Epidermal melanocyte (primary cell): Measurements from ENCODE around the gene SHB.

Experiments
- DNase-seq: peaks from one replicate; pipeline ENCODE4 v3.0.0; 2011; ENCODE audit warnings: low spot score; ENCODE audit not compliant: insufficient read length

The SHB gene

DNA sequence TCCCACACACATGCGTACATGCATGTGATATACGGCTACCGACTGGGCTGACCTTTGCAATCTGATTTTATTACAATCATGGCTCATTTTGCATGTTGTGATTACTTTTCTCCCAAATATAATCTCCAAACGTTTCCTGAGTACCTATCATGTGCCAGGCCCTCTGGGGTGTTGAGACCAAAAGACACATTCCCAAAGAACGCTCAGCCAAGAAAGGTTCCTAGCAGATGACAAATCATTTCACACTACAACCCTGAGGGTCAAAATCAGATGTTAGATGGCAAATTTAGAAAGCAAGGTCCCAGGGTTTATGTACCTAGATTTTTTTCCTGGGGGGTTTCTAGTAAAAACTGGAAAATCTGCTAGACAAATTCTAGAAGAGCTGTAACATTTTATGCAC, 132.7 kb downstream of the SHB start:
- DNase-seq, result no peak

DNA sequence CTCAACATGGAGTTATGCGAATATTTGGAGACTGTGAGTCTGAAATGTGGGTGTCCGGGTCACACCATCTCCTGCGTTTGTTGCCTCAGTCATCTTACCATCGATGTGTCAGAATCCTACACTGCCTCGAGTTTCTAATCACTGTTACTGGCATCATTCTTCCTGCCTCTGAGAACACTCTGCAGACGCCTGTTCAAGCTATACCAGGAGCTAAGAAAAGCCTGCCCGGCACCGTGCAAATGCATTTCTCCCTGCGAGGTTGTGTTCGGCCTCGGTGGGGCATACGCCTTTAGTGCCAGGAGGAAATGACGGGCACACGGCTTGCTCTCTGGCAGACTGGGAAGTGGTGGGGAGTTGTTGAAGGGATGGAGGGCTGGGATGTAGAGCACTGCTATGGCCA, 133.9 kb downstream of the SHB start:
- no peak for DNase-seq

DNA sequence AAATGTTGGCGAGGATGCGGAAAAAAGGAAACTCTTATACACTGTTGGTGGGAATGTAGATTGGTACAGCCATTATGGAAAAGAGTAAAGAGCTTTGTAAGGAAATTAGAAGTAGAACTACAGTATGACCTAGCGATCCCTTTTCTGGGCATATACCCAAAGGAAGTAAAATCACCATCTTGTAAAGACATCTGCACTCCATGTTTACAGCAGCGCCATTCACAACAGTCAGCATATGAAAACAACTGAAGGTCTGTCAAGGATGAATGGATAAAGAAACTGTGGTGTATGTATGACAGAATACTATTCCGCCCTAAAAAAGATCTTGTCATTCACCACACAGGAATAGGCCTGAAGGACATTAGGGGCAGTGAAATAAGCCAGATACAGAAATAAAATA, 137.4 kb downstream of the SHB start:
- DNase-seq, result no peak

DNA sequence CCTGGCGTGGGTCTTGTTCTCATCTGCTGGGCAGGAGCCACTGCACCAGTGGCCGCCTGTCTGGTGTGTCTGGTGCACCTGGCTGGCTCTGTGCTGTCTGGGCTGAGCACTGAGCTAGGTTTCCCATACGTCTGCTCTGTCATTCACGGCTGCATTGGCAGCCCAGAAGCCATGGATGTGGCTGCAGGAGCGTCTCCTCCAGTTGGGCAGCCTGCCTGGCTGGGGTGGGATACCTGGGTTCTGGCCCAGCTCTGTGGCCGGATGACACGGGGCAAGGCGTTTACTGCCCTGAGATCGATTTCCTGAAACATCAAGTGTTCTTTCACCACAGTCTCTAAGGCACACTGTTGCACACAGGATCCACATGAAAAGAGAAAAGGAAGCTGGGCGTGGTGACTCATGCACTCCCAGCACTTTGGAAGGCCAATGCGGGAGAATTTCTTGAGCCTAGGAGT, 139.6 kb downstream of the SHB start:
- no peak for DNase-seq

DNA sequence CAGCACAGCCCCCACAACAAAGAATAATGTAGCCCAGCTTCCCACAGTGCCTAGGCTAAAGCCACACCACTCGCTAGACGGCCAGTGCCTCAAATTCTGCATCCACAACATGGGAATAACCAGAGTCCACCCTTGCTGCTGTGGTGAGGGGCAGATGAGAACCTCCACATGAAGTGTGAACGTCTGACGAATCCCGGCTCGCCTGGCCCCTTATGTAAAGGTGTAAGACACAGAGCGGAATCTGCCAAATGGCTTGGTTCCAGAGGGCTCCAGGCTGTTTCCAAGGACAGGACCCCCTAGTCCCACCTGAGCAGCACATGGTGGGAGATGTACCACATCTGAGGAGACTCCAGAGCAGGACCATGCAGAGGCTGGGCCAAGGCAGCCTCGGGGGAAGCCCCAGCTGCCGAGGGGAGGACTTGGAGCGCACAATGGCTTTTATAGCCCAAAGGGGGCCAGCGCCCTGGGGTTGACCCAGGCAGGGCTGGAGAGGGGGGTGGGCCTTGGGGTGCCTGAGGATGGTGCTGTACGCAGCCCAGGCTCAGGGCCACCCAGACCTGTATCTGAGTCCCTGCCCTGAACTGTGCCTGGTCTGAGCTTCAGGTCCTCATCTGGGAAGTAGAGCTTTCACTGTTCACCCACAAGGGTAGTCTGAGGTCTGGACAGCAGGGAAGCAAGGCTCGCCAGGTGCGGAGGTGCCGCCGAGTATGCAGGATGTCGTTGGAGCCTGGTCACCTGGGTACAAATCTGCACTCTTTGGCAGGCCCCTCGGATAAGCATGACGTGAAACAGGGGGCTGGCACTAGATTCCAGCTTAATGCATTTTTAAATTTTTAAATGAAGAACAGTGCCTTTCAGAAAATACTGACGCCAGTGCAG, 140.2 kb downstream of the SHB start:
- DNase-seq, result no peak

DNA sequence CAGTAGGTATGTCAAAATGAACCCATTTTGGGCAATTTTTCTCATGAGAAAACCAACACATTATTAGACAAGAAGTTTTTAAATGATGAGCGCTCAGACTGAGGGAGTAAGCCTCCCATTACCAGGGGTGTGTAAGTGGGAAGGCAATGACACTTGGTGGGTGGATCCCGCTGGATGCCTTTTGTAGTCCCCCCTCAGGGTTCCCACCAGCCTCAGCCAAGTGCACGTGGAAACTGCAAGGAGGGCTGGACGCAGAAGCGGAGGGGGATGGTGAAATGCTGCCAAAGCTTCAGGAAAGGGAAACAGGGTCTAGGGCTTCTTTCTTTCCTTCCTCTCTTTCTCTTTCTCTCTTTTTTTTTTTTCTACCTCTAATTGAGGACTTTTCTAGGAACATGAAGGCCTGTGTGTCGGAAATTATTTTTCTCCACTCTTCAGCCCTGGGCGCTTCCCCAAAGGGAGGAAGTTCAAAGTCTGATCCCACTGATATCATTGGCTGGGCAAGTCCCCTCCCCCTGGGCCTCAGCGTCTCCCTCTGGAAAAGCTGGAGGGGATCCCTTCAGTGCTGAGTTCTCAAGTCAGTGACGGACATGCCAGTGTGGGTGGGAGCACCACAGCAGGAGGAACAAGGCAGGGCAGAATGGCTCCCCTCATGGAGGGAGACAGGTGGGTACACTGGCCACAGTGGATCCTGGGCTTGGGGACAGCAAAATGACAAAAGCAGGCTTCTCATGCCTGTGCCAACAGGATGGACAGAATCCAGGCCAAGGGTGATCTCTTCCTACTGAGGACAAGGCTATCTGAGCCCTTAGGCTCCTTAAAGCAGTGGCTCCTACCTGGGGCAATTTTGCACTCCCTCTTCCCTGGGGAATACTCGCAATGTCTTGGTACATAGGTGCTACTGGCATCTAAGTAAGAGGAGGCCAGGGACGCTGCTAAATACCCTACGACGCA, 141.2 kb downstream of the SHB start:
- DNase-seq, result no peak

DNA sequence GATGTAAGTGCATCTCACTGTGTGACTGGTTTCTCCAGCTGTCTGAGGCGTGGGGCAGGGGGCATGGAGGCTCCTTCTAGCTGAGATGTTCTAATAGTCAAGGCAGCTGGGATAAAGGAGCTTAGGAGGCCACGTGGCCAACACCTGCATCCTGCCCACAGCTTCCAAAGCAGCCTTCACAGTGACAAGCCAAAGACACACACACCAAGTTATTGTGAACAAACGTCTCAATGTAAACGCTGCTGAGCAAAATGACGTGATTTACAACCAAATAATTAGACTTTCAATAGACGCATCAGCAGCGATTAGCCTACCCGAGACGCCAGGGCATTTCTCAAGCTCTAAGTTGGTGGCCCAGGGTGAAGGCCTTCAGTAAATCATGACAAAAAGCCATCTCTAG, 141.9 kb downstream of the SHB start:
- DNase-seq, result no peak

DNA sequence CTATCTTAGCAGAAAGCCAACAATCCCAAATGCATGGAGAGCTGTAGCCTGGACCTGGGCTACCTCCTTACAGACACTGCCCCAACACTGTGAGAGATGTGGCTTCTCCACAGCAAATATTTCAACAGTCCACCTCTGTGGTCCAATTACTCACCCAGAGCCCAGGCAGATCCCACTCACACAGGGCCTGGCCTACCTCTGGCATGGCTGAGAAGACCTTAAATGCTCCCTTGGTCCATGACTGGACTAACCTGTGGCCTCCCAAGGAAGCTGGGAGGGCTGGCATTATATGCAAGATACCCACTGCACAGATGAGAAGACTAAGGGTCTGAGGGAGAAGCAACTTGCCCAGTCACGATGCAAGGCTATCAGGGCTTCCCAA, 142.3 kb downstream of the SHB start:
- no peak for DNase-seq

DNA sequence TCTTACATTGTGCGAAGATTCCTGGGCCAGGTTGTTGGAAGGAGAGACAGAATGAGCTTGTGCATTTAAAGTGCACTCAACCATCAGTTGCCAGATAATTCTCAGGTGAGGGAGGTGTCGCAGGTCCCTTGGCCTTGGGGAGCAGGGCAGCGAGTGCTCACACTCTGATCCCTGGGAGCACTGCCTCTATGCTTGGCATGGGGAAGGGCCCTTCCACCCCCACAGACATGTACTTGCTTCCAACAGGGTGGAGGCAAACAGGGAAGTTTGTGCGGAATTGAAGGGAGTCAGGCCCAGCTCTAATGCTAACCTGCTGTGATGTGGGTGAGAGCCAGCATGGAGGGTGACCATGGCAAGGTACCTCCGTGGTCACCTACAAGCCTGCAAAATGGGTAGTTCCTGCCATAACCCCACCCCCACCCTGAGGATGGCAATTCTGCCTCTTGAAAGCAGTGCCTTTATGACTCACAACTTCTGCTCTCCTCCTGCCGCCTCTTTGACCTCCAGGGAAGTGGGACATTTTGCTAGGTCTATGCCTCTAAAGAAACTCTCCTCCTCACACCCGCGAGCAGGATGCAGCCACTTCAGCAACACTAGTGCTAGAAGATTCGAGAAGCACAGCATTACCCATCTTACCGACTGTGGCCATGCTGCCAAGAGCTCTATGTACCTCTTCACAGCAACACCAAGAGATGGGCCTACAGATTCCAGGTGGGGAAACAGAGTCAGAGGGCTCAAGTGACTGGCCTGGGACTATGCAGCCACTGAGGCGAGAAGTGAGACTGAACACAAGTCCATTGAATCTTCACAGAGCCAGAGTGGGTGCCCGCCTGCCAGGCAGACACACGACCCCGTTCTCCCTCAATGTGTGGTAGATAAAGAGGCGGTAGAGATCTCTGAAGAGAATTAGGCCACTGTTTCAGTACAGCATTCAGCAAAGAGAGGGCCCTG, 143.0 kb downstream of the SHB start:
- DNase-seq, result no peak

DNA sequence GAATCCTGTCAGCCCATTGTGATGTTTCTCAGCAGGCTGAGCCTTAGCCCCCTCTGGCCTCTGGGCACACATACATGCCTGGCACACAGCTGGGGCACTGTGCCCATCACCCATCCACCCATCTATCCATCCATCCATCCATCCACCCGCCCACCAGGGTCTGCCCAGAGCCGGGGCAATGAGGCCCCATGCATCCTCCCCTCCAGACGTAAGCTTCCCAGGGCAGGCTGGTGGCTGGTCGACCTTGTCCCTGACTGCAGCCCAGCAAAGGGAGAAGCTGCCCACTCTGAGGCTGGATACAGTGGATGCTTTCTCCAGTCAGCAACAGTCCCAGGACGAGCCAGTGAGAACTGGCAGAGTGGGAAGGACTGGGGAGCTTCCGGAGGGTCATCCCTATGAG, 144.0 kb downstream of the SHB start:
- DNase-seq, result no peak

DNA sequence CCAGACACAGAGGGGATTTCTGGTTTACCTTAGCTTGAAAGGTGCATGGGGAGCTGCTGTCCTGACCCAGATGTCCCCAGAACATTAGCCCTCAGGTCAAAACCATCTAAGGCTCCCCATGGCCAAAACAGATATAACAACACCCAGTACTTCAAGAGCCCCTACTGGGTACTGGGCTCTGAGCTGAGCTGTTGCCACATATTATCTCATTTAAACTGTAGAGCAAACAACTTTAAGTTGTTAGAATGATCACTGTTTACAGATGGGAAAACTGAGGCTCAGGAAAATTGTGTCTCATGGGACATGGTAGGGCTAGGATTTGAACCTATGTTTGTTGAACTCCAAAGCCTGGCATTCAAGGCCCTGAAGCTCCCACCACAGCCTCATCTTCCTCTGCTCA, 144.5 kb downstream of the SHB start:
- DNase-seq, result no peak

DNA sequence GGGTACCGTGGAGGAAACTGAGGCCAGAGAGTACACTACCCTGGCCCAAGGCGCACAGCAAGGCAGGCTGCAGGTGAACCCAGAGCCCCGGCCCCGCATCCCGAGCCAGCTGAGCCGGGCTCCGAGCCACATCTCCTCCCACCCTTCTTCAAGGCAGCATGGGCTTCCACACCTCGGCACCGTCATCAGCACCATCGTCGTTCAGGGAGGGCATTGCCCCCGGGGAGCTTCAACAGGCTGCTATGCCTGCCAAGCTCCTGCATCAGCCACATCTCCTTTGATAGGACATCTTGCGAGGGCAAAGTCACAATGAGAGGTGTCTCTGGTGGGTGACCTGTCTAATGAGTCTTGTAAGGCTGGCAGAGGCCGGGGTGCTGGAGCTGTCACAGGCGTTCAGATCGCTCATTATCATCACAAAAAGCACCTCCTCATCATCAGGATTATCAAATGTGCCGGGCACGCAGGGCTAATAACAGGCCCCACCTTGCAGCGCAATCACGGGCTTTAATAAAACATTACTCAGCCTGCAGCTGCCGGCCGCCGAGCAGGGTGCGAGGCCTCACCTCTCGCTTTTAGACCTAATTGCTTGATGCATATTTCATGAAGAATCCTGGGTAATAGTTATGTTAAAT, 145.1 kb downstream of the SHB start:
- DNase-seq, result no peak

DNA sequence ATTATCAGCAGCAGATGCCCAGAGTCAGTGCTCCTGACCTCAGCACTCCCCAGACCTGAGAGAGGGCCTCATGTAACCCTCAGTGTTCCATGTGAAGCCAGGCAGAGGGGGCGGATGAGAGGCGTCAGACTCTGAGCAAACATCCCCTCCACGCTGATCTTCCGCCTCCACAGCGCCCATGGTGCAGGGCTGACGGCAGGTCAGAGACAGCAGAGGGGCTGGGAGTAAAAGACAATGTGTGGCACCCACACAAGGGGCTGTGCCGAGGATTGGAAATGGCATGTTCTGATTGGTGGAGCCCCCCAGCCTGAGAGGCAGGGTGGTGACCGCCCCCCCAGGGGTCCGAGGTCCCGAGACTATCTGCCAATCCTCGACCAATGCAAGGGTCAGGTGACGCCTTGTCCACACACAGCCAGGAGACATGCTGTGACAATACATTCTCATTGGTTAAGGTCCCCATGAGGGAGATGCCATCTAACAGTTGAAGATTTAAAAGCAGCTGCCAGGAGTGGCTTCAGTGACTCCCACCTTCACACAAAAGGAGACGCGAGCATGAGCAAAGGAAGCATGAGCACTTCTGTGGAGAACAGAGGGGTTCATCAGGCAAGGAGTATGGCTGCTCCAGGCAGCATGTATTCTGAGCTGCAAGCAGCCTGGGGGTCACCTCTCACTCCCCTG, 145.8 kb downstream of the SHB start:
- no peak for DNase-seq

DNA sequence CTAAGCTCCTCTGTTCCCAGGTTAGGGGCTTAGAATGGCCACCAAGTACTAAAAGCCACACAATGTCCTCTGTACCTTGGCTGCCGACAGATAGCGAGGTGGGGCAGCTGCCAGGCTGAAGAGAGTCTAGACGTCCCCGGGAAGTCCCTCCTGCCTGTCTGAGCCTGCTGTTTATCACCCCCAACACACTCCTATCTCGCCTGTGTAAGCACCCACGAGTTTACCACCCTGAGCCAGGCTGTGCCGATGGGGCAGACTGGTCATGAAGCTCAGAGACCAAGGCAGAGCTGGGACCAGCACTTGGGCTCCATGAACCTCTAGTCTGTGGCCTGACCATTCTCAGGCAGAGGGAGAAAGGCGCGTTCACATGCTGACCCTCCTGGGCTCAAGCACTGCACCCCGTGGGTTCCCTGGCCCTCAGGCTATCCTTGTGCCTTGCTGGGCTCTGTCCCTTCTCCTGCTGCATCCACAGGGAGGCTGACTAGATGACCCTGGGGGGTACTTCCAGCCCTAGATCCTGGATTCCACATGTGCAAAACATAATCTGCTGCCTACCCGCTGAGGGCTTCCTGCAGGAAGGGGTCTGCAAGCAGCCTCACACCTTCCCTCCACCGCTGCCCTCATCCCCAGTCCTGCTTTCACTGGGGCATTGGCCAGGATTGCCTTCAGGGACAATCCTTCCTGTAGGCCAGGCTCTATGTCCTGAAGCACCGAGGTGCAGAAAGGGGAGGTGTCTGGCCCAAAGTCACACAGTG, 146.5 kb downstream of the SHB start:
- DNase-seq, result no peak

DNA sequence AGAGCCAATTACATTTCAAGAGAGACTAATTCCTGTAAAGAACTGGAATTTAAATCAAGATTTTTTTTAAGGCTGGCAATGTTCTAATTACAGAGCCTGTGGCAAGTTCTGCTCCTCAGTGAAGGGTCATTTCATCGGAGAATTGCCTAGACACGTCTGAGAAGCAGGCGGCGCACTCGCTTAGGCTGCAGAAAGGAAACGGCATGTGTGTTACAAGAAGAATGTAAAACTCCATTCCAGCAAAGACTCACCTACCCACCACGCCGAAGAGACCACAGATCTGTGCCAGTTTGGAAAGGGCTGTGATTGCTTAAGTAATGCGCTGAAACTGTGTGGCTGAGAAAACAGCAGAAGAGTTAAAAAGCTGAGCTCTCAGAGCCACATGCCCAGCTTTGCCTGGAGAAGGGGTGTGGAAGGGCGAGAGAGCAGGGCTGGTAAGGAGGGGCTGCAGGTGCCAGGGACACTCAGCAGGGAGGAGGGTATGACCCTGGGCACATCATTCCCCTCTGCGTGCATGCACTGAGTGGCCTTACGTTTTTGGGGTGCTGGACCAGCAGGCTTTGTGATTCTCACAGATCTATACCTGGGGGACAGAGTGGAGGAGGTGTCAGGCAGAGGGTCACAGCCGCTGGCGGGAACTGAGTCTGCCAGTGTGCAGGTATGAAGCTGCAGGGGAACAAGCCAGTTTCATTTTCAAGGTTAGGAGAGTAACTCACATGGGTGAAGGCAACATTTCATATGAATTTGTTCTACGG, 147.3 kb downstream of the SHB start:
- DNase-seq, result no peak

DNA sequence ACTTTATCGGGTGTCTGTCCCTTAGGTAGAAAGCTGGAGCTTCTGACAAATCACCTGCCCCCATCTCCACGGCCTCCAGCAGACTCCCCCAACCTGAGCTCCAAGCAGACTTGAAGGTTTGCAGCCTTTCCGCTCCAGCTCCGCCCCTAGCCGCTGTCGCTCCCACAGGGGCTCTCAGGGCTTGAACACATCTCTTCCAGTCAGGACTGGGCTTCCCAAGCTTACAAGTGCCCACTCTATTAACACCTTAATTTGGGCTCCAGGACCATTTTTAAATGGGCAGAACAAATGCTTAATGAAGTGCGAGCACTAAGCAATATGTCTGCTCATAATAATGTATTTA, 147.9 kb downstream of the SHB start:
- no peak for DNase-seq

DNA sequence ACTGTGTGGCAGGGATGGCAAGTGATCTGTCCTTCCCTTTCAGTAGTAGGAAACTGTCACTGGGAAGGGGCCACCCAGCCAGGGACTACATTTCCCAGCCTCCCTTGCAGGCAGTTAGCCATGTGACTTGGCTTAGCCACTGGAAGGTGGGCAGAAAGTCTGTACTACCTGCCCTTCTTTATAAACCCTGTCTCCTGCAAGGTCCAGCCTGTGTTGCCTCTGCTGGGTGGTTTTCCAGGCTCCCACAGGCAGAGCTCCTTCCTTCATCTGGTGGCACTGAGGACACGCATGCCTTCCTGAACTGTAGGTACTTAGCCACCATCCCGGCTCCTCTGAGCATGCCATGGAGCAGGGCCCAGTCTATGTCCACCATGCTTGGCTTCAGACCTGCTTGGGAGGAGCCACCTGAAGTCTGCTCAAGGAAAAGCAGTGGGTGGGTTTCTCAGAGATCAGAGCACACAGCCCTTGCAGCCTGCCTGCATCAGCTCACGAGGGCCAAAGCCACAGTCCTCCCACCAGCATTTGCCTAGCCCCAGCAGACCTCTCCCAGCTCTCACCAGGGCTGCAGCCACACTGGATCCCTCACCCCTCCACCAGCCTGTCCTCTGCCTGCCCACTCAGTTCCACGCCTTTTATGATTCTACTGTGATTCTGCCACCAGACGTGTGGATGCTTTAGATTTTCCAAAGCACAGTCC, 148.4 kb downstream of the SHB start:
- no peak for DNase-seq

DNA sequence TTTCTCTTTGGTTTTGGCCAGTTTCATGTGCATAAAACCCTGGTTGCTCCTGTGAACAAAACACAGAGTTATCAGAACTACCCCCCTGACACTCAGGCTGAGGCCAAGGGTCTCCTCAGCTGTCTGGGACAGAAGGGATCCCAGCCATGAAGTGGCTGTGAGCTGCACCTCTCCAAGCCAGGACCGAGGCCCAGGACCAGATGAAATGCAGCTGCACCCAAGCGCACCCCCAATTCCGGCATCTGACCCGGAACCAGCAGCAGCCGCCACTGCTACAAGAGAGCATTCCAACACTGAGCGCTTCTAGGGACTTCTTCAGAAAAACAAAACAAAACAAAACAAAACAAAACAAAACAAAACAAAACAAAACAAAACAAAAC, 149.1 kb downstream of the SHB start:
- DNase-seq, result no peak
